Gastroesophageal sphincter (tissue), 3 donors: ENCODE results near the gene CHCT1.

ENCODE experiments used
- CTCF ChIP-seq, 4 experiments: fragments of 200-600 bp in 2 of 4; fragments of 450-650 bp in 2 of 4; sonication (generic) in 1 of 4; IDR thresholded peaks; one replicate each; pipeline ENCODE4 v1.5.1; 2017 to 2019; ENCODE audit warnings: antibody characterized with exemption in 4 of 4, mild to moderate bottlenecking in 2 of 4, moderate library complexity in 2 of 4
- EP300 ChIP-seq: sonication (generic); formaldehyde crosslinking; IDR thresholded peaks from one replicate; pipeline ENCODE4 v1.6.1; 2017; ENCODE audit warnings: antibody characterized with exemption, mild to moderate bottlenecking
- POLR2A ChIP-seq, 2 donors: fragments of 450-650 bp; IDR thresholded peaks; one replicate each; pipeline ENCODE4 v1.6.1; 2017; ENCODE audit warnings: antibody characterized with exemption in 2 of 2, mild to moderate bottlenecking in 2 of 2, moderate library complexity in 1 of 2

DNA sequence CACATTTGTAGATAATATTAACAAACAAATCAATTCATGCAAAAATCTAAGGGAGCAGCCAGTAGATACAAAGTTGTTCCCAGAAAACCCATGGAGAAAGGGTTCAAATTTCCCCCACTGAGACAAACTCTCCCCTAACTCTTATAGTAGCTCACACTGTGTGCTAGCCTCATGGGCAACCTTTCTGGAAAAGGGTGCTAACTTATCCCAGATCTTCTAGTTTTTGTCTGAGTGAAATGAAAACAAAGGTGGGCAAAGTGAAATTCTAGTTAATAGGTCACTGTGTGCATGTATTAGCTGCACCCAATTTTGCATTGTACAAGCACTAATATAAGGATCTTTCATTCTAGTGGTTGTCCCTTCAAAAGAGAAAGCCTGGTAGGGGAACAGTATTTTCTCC lies 20.5 kb upstream of the CHCT1 start:
- TF ChIP-seq CTCF (IDR thresholded peaks at IDR 0.05) (no peak), EP300 (no peak), POLR2A (IDR thresholded peaks at IDR 0.05) (no peak)
